Activated CD8-positive, alpha-beta memory T cell treated with anti-CD3 and anti-CD28 coated beads, Interleukin-2, amount 50 U/mL, for 24 hours (primary cell): ENCODE results near the gene DNAAF1.

ENCODE experiments used
- DNase-seq: peaks from one replicate; pipeline ENCODE4 v3.0.0-alpha.2; 2020; ENCODE audit errors: extremely low read depth

DNAAF1 gene

GRCh38 chr16:84161037-84161436 is 15.9 kb downstream of the DNAAF1 start:
- no peak for DNase-seq

GRCh38 chr16:84161801-84162200 is 16.7 kb downstream of the DNAAF1 start:
- no peak for DNase-seq

GRCh38 chr16:84165746-84166145 is 20.6 kb downstream of the DNAAF1 start:
- DNase-seq = no peak

DNA sequence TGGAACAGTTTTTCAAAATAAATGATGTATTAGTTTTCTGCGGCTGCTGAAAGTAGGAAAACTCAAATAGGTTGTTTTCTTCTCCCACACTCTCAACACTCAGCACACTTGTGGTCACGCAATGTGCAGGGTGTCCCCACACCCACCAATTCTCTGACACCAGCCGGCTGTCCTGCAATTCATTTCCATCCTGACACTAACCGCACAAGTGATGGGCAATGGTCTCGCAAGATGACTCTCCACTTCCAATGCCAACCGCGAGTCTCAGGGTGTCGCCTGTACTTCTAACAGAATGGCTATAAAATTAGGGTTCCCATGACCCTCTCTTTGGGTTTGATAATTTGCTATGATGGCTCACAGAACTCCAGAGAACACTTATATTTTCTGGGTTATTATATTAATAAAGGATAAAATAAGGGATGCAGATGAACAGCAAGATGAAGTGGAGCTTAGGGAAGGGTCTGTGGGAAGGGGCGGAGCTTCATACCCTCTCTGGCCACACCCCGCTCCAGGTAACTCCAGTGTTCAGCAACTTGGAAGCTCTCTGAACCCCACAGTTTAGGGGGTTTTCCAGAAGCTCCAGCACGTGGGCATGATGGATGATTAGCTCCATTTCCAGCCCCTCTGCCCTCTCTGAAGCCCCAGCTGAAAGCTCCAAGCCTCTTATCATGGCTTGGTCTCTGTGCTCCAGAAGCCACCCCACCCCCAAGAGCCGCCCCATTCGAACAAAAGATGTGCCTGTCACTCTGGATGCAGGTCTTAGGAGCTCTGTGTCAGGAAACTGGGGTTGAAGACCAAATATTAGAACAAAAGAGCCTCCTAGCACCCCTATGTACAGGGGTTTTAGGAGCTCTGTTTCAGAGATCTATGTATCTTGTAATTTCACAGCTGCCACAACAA is 21.9 kb downstream of the DNAAF1 start:
- no peak for DNase-seq

GRCh38 chr16:84169765-84170310 is 24.7 kb downstream of the DNAAF1 start:
- no peak for DNase-seq

GRCh38 chr16:84174396-84174795 is 29.3 kb downstream of the DNAAF1 start:
- DNase-seq = no peak

DNA sequence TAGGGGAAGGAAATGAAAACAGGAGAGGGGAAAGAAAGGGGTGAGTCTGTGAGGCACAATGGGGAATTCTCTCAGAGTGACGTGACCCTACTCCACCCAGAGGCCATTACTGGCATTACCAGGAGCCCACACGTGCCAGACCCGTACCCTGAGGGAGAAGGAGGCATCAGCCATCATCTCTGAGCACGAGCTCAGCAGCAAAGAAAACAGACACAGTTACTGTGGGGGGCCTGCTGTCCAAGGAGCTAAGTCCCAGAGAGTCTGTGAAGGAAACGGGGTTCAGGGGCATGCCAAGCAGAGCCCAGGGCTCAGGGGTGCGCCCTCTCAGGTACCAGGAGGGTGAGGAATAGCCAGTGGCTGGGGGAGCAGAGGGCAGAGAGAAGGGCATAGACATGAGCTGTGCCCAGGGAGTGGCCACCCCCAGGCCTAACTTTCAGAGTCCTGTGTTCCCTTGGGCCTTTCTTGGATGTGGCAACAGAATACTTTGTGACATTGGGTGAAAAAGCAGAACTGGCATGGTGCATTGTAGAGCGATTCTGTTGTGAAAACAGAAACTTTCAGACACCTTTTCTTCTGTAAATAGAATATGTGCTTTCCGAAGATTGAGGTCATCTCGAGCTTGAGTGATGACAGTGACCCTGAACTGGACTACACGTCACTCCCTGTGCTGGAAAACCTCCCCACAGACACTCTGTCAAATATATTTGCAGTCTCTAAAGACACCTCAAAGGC is 30.4 kb downstream of the DNAAF1 start:
- peak; percentile 49 for DNase-seq

DNA sequence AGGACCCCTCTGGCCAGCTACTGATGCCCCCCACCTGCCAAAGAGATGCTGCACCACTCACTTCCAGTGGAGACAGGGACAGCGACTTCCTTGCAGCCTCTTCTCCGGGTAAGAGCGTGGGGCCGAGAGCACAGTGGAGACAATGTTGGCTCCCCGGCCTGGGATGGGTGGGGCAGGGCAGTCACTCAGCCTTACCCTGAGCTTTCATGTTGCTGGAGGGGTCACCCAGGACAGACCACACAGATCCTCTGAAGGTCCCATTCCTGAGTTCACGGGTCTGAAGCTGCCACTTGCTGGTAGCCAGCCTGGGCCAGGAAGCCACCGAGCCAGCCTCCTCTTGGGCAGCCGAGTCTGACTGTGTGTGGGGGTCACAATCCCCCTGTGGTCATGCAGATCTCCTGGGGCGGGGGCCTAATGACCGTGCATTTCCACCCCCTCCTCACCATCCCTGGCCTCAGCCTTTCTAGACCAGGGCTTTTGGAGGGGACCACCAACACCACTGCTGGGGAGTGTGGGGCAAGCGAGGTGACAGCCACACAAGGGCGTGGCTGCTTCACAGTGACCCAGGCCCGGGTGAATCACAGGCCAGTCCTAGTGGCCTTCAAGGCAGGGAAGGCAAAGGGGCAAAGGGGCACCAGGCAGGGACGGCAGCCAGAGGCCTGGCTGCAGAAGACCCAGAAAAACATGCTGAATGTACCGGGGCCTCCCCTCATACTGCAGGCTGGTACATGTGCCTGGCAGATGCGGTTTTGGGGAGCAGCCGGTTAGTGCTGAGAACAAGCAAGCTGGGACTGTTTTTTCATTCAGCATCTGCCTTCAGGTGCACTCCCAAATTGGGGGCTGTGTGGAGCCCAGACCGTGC is 31.3 kb downstream of the DNAAF1 start:
- no peak for DNase-seq

DNA sequence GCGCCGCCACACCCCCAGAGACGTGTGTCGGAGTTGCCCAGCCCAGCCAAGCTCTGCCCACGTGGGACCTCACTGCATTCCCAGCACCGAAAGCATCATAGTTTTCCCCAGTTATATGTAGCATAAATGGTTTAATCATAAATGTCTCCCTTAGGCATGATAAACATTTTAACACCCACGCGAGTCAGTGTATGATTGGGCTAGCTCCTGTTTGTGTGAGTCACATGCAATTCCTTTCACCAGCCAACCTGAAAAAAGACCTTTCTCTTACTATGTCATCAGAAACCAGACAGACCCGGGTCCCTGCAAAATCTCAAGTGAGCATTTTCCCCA is 32.6 kb downstream of the DNAAF1 start:
- DNase-seq = no peak

DNA sequence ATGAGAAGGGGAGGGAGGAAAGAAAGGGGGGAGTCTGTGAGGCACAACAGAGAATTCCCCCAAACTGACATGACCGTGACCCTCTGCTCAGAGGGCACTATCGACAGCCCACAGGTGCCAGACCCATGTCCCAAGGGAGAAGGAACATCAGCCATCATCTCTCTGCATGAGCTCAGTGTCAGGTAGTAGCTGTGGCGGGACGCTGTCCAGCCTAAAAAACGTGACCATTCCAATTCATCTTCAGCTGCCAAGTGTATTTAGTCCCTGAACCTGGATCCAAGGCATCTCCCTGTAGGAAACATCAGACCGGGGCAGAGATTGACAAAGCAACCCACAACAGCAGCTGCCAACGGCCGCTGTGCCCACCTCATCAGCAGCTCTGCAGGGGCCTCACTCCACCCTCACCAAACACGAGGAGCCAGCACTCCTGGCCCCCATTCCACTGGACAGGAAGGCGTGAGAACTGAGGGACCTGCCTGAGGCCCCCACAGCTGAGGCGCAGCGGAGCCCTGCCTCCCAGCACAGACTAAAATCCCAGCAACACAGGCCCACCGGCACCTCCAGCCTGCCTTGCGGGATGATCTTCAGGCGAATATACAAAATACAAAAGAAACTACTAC is 33.1 kb downstream of the DNAAF1 start:
- no peak for DNase-seq

- DNase-seq = no peak
Observed at GRCh38 chr16:84178892-84179611, 33.9 kb downstream of the DNAAF1 start.

DNA sequence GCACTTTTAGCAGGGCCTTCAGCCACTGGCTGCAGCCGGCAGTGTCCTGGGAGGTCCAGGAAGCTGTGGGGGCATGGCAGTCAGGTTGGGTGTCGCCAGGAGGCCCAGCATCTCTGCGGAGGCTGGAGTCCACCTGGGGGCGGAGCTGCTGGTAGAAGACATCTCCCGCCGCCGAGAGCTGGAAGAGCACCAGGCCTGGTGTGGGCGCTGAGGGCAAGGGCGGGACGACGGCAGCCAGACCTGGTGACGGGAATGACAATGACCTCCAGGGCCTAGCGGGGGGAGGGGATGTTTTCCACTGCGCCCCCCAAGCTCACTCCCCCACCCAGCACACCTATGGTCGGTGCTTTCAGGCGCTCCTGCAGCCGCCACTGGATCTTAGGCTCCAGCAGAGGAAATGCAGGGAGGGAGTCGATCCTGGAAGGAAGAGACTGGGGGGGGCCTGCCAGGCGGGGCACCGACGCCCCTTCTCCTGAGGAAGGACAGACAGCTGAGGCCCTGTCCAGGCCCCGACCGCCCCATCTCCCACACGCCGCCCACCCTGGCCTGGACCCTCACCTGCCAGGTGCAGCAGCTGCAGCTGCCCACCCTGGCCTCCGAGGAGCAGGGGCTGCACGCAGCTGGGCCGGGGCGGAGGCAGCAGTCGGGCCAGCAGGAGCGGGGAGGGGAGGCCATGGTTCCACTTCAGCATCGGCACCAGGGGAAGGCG is 34.7 kb downstream of the DNAAF1 start:
- DNase-seq = no peak

GRCh38 chr16:84180519-84181140 is 35.5 kb downstream of the DNAAF1 start:
- DNase-seq = no peak

GRCh38 chr16:84181144-84181915 is 36.2 kb downstream of the DNAAF1 start:
- no peak for DNase-seq

- no peak for DNase-seq
Observed at GRCh38 chr16:84182104-84182503, 37.0 kb downstream of the DNAAF1 start.

- DNase-seq = no peak
Observed at GRCh38 chr16:84182680-84183571, 37.8 kb downstream of the DNAAF1 start.

DNA sequence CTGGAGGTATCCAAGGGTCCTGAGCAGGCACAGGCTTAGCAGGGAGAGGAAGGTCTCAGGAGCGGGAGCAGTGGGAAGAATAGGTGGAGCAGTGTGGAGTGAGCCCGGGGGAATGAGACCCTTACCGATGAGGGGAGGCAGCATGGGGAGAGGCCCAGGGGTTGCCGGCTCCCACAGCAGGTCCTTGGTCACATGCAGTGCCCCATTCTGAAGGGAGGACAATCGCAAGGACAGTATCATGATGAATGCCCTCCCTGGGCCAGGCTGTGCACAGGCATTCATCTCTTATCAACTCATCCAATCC is 38.4 kb downstream of the DNAAF1 start:
- DNase-seq = no peak
